PFSK-1 (cell line): Measurements from ENCODE around the gene SIVA1.

Source experiments
- FOXP2 ChIP-seq: optimal IDR thresholded peaks from 2 replicates; pipeline ENCODE3; 2011; ENCODE audit warnings: borderline replicate concordance, control low read depth, inconsistent platforms; ENCODE audit not compliant: insufficient read depth; ENCODE audit errors: extremely low read length, extremely low read depth
- POLR2AphosphoS5 ChIP-seq: IDR thresholded peaks from 2 replicates; pipeline ENCODE4 v1.6.1; 2012; ENCODE audit warnings: low read depth, mild to moderate bottlenecking, control low read depth, low read length, moderate library complexity
- REST ChIP-seq, 2 experiments: IDR thresholded peaks; 2 replicates each; pipeline versions ENCODE4 v1.6.1 to v1.8.0; 2011 to 2012; ENCODE audit warnings: low read depth in 2 of 2, low read length in 2 of 2, control low read depth in 1 of 2, inconsistent platforms in 1 of 2, mild to moderate bottlenecking in 1 of 2, moderate library complexity in 1 of 2; ENCODE audit not compliant: insufficient read depth in 1 of 2
- SIN3A ChIP-seq: IDR thresholded peaks from 2 replicates; pipeline ENCODE4 v1.6.1; 2012; ENCODE audit warnings: mild to moderate bottlenecking, low read length, moderate library complexity, borderline replicate concordance; ENCODE audit not compliant: insufficient read depth
- TAF1 ChIP-seq: IDR thresholded peaks from 2 replicates; pipeline ENCODE4 v1.6.1; 2012; ENCODE audit warnings: low read length, control low read depth, borderline replicate concordance; ENCODE audit not compliant: insufficient read depth

The SIVA1 gene

GRCh38 chr14:104757681-104758392 is 4.9 kb downstream of the SIVA1 start:
- TF ChIP-seq SIN3A (no peak), POLR2AphosphoS5 (no peak), REST (IDR thresholded peaks at IDR 0.05; ENCODE audit: insufficient read depth in 1 of 2, low read depth in 2 of 2, low read length in 2 of 2) (no peak), FOXP2 (no peak), TAF1 (no peak)

GRCh38 chr14:104758981-104759969 is 6.3 kb downstream of the SIVA1 start:
- no peak for TF ChIP-seq REST (IDR thresholded peaks at IDR 0.05; ENCODE audit: insufficient read depth in 1 of 2, low read depth in 2 of 2, low read length in 2 of 2)
- no peak for TF ChIP-seq SIN3A
- no peak for TF ChIP-seq POLR2AphosphoS5
- no peak for TF ChIP-seq FOXP2
- no peak for TF ChIP-seq TAF1

GRCh38 chr14:104765517-104765916 is 12.6 kb downstream of the SIVA1 start:
- TF ChIP-seq FOXP2: no peak

- TF ChIP-seq POLR2AphosphoS5: no peak
- TF ChIP-seq REST (IDR thresholded peaks at IDR 0.05; ENCODE audit: insufficient read depth in 1 of 2, low read depth in 2 of 2, low read length in 2 of 2): no peak
- TF ChIP-seq SIN3A: no peak
- TF ChIP-seq TAF1: no peak
- no peak for TF ChIP-seq FOXP2
These were observed 13.4 kb downstream of the SIVA1 start for GRCh38 chr14:104766256-104766862.

- TF ChIP-seq TAF1 (no peak), FOXP2 (no peak), REST (IDR thresholded peaks at IDR 0.05; ENCODE audit: insufficient read depth in 1 of 2, low read depth in 2 of 2, low read length in 2 of 2) (no peak), POLR2AphosphoS5 (no peak), SIN3A (no peak)
These were observed 14.1 kb downstream of the SIVA1 start for GRCh38 chr14:104766863-104767633.
